ENCODE results near the gene NYAP1. TPM values are rescaled to one million over a fixed set of nuclear protein-coding genes. Genes with fewer than 3 reads are reported as not detected.

The NYAP1 gene
- total and polyA plus RNA-seq, 7 experiments from 2014 or later = 0.11 to 0.64 (median 0.44) TPM; not detected in 2

- Histone ChIP-seq H3K4me3 (ENCODE audit: low read length) (no peak overlapping the region), H3K27me3 (ENCODE audit: control insufficient read depth in 2 of 2, insufficient read depth in 2 of 2, low read length in 2 of 2) (no peaks in the 10 kb centered on the region), H3K9me3 (ENCODE audit: control insufficient read depth in 2 of 3, low read length in 3 of 3) (no peaks in the 10 kb centered on the region), H3K27ac (ENCODE audit: low read depth, low read length) (no peak overlapping the region), H3K4me1 (ENCODE audit: control insufficient read depth in 2 of 2, insufficient read depth in 2 of 2, low read length in 2 of 2) (peaks cover 0 to 8% of the 10 kb centered on the region in 2 donors), H3K36me3 (ENCODE audit: control insufficient read depth in 2 of 3, insufficient read depth in 3 of 3, low read length in 3 of 3) (no peaks in the 10 kb centered on the region)
- Mint-ChIP-seq H3K4me3 (no peak overlapping the region), H3K27ac (peak overlapping the region in 1 of 9 donors; percentile 55), H3K36me3 (peaks cover 0 to 2% (median 0%) of the 10 kb centered on the region in 5 donors), H3K9me3 (peaks cover 0 to 1% (median 0%) of the 10 kb centered on the region in 11 donors), H3K27me3 (peaks cover 0 to 17% (median 0%) of the 10 kb centered on the region in 5 donors), H3K4me1 (peaks cover 8 to 25% (median 21%) of the 10 kb centered on the region in 7 donors)
- DNase-seq (peak in 5 of 9 donors; percentile 23 to 61 (median 53)), ATAC-seq (peak; percentile 55)
- intact Hi-C loops (cut with micrococcal nuclease) = no loop called here
- POLR2A ChIA-PET = no interaction called here
- CTCF ChIA-PET = interaction anchor here (0.9 kb wide), 1 partner anchor 69 kb away, joined by 3 read pairs; no protein-coding TSS in a partner anchor
Observed at GRCh38 chr7:100489824-100490223, 6.1 kb downstream of the NYAP1 start.

- no peak overlapping the region for H3K4me3 Mint-ChIP-seq
- Histone ChIP-seq H3K27me3 (ENCODE audit: control insufficient read depth in 2 of 2, insufficient read depth in 2 of 2, low read length in 2 of 2) (no peaks in the 10 kb centered on the region), H3K9me3 (ENCODE audit: control insufficient read depth in 2 of 3, low read length in 3 of 3) (no peaks in the 10 kb centered on the region), H3K4me3 (ENCODE audit: low read length) (no peak overlapping the region), H3K4me1 (ENCODE audit: control insufficient read depth in 2 of 2, insufficient read depth in 2 of 2, low read length in 2 of 2) (peaks cover 0 to 8% of the 10 kb centered on the region in 2 donors), H3K36me3 (ENCODE audit: control insufficient read depth in 2 of 3, insufficient read depth in 3 of 3, low read length in 3 of 3) (no peaks in the 10 kb centered on the region), H3K27ac (ENCODE audit: low read depth, low read length) (no peak overlapping the region)
- peaks cover 0 to 1% (median 0%) of the 10 kb centered on the region in 11 donors for H3K9me3 Mint-ChIP-seq
- ChIA-PET CTCF (interaction anchor here (0.9 kb wide), 1 partner anchor 68 kb away, joined by 3 read pairs; no protein-coding TSS in a partner anchor), POLR2A (interaction anchor here (0.6 kb wide), 1 partner anchor 43 kb away, joined by 3 read pairs; no protein-coding TSS in a partner anchor)
- no peak for ATAC-seq
- no peak for DNase-seq
- peaks cover 0 to 2% (median 0%) of the 10 kb centered on the region in 5 donors for H3K36me3 Mint-ChIP-seq
- peaks cover 0 to 23% (median 0%) of the 10 kb centered on the region in 5 donors for H3K27me3 Mint-ChIP-seq
- peak overlapping the region in 1 of 9 donors; percentile 25 for H3K27ac Mint-ChIP-seq
- intact Hi-C loops (cut with micrococcal nuclease) = no loop called here
- H3K4me1 Mint-ChIP-seq = peaks cover 8 to 30% (median 22%) of the 10 kb centered on the region in 7 donors
Observed at GRCh38 chr7:100490483-100491191, 6.9 kb downstream of the NYAP1 start.

GRCh38 chr7:100491192-100491578 is 7.5 kb downstream of the NYAP1 start:
- no peak for ATAC-seq
- CTCF ChIA-PET = interaction anchor here (0.8 kb wide), 1 partner anchor 396 kb away, joined by 3 read pairs; no protein-coding TSS in a partner anchor
- intact Hi-C loops (cut with micrococcal nuclease) = no loop called here
- Histone ChIP-seq H3K27me3 (ENCODE audit: control insufficient read depth in 2 of 2, insufficient read depth in 2 of 2, low read length in 2 of 2) (no peaks in the 10 kb centered on the region), H3K36me3 (ENCODE audit: control insufficient read depth in 2 of 3, insufficient read depth in 3 of 3, low read length in 3 of 3) (no peaks in the 10 kb centered on the region), H3K4me1 (ENCODE audit: control insufficient read depth in 2 of 2, insufficient read depth in 2 of 2, low read length in 2 of 2) (peaks cover 0 to 8% of the 10 kb centered on the region in 2 donors), H3K9me3 (ENCODE audit: control insufficient read depth in 2 of 3, low read length in 3 of 3) (no peaks in the 10 kb centered on the region), H3K27ac (ENCODE audit: low read depth, low read length) (no peak overlapping the region), H3K4me3 (ENCODE audit: low read length) (no peak overlapping the region)
- Mint-ChIP-seq H3K27ac (peak overlapping the region in 2 of 9 donors; percentile 10 to 49), H3K4me1 (peaks cover 8 to 26% (median 21%) of the 10 kb centered on the region in 7 donors), H3K36me3 (peaks cover 0 to 2% (median 0%) of the 10 kb centered on the region in 5 donors), H3K4me3 (no peak overlapping the region), H3K9me3 (no peaks in the 10 kb centered on the region), H3K27me3 (peaks cover 0 to 25% (median 0%) of the 10 kb centered on the region in 5 donors)
- POLR2A ChIA-PET = interaction anchor here (0.6 kb wide), 1 partner anchor 42 kb away, joined by 3 read pairs; no protein-coding TSS in a partner anchor
- DNase-seq = no peak

- H3K9me3 Mint-ChIP-seq = no peaks in the 10 kb centered on the region
- peak overlapping the region; percentile 72 to 85 (median 78) for H3K4me3 Mint-ChIP-seq
- H3K4me1 Mint-ChIP-seq = peaks cover 8 to 26% (median 21%) of the 10 kb centered on the region in 7 donors
- peaks cover 0 to 2% (median 0%) of the 10 kb centered on the region in 5 donors for H3K36me3 Mint-ChIP-seq
- Histone ChIP-seq H3K9me3 (ENCODE audit: control insufficient read depth in 2 of 3, low read length in 3 of 3) (no peaks in the 10 kb centered on the region), H3K4me3 (ENCODE audit: low read length) (peak overlapping the region; percentile 53), H3K4me1 (ENCODE audit: control insufficient read depth in 2 of 2, insufficient read depth in 2 of 2, low read length in 2 of 2) (peaks cover 0 to 8% of the 10 kb centered on the region in 2 donors), H3K27me3 (ENCODE audit: control insufficient read depth in 2 of 2, insufficient read depth in 2 of 2, low read length in 2 of 2) (no peaks in the 10 kb centered on the region), H3K36me3 (ENCODE audit: control insufficient read depth in 2 of 3, insufficient read depth in 3 of 3, low read length in 3 of 3) (no peaks in the 10 kb centered on the region), H3K27ac (ENCODE audit: low read depth, low read length) (peak overlapping the region; percentile 45)
- DNase-seq = no peak
- peak overlapping the region; percentile 20 to 96 (median 62) for H3K27ac Mint-ChIP-seq
- intact Hi-C loops (cut with micrococcal nuclease) = loop anchor here in 1 of 2 donors (1.0 to 2.0 kb wide), 3 partner anchors 23 to 66 kb away; partner anchors contain the start of gene AGFG2
- CTCF ChIA-PET = interaction anchor here (0.6 to 3.4 kb wide), 7 partner anchors 11 to 72 kb away, joined by 3 to 8 read pairs (median 5); no protein-coding TSS in a partner anchor
- POLR2A ChIA-PET = interaction anchor here (0.6 to 2.1 kb wide), 12 partner anchors 10 to 405 kb away, joined by 3 to 7 read pairs (median 3); partner anchors contain the start of genes FBXO24 and LRCH4
- H3K27me3 Mint-ChIP-seq = peaks cover 0 to 26% (median 0%) of the 10 kb centered on the region in 5 donors
- ATAC-seq = no peak
Observed at GRCh38 chr7:100492738-100493475, 9.2 kb downstream of the NYAP1 start.

DNA sequence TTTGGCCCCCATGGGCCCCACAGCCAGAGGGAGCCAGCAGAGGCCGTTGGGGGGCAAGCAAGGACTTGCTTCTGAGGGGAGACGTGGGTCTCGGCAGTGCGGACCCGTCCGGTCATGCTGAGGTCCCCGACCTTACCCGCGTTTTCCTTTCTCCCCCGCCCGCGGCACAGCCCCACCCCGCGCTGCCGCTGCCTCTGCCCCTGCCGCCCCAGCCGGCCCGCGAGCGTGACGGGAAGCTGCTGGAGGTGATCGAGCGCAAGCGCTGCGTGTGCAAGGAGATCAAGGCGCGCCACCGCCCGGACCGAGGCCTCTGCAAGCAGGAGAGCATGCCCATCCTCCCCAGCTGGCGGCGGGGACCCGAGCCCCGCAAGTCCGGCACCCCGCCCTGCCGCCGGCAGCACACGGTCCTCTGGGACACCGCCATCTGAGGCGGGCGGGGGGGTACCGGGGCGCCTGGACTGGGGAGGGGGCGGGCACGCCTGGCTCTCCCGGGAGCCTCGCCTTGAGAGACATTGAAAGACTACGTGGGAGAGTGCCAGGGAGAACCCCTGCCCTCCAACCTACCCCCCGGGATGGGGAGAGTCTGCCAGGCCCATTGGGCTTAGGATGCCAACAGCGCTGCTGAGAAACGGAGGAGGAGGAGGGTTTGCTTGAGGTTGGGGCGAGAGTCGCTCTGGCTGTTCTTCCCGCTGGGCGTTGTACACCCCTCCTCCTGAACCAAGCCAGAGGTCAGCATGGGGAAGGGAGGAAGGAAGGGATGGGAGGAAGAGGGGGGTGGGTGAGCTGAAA is 9.9 kb downstream of the NYAP1 start:
- no peaks in the 10 kb centered on the region for H3K36me3 ChIP-seq (ENCODE audit: control insufficient read depth in 2 of 3, insufficient read depth in 3 of 3, low read length in 3 of 3)
- Mint-ChIP-seq H3K27me3 (peaks cover 0 to 26% (median 0%) of the 10 kb centered on the region in 5 donors), H3K4me1 (peaks cover 8 to 26% (median 21%) of the 10 kb centered on the region in 7 donors), H3K9me3 (no peaks in the 10 kb centered on the region), H3K36me3 (peaks cover 0 to 2% (median 0%) of the 10 kb centered on the region in 5 donors), H3K4me3 (peak overlapping the region; percentile 72 to 85 (median 80)), H3K27ac (peak overlapping the region; percentile 20 to 84 (median 67))
- no peaks in the 10 kb centered on the region for H3K27me3 ChIP-seq (ENCODE audit: control insufficient read depth in 2 of 2, insufficient read depth in 2 of 2, low read length in 2 of 2)
- peaks cover 0 to 8% of the 10 kb centered on the region in 2 donors for H3K4me1 ChIP-seq (ENCODE audit: control insufficient read depth in 2 of 2, insufficient read depth in 2 of 2, low read length in 2 of 2)
- ATAC-seq (peak; percentile 81), DNase-seq (peak in 8 of 9 donors; percentile 45 to 65 (median 56))
- ChIA-PET POLR2A (interaction anchor here (0.6 to 2.1 kb wide), 14 partner anchors 11 to 406 kb away, joined by 3 to 7 read pairs (median 3); partner anchors contain the start of genes FBXO24 and LRCH4), CTCF (interaction anchor here (0.6 to 3.4 kb wide), 8 partner anchors 11 to 71 kb away, joined by 3 to 8 read pairs (median 4); no protein-coding TSS in a partner anchor)
- peak overlapping the region; percentile 53 for H3K4me3 ChIP-seq (ENCODE audit: low read length)
- peak overlapping the region; percentile 45 for H3K27ac ChIP-seq (ENCODE audit: low read depth, low read length)
- no peaks in the 10 kb centered on the region for H3K9me3 ChIP-seq (ENCODE audit: control insufficient read depth in 2 of 3, low read length in 3 of 3)
- intact Hi-C loops (cut with micrococcal nuclease) = loop anchor here in 1 of 2 donors (1.0 to 2.0 kb wide), 3 partner anchors 23 to 65 kb away; partner anchors contain the start of gene AGFG2

Measured in naive thymus-derived CD4-positive, alpha-beta T cell (primary cell).